CD4-positive, alpha-beta T cell (primary cell): ENCODE data around the gene DCAF15. TPM values are rescaled to one million over a fixed set of nuclear protein-coding genes. Genes with fewer than 3 reads are reported as not detected.

ENCODE experiments used
- ATAC-seq: fragments of 200-7000 bp; cut with Tn5 transposase; one replicate; pipeline ENCODE4 v1.10.0; 2022; ENCODE audit warnings: mild to moderate bottlenecking; ENCODE audit not compliant: poor library complexity
- CTCF ChIA-PET: fragments of 350-600 bp; sonication (Branson Sonifier 250); formaldehyde crosslinking; loops from one replicate; lab custom pipeline; 2021; ENCODE audit warnings: antibody characterized with exemption, inconsistent platforms; lab: Charles Lee
- POLR2A ChIA-PET: fragments of 350-600 bp; sonication (Branson Sonifier 250); formaldehyde crosslinking; loops from one replicate; lab custom pipeline; 2021; ENCODE audit warnings: antibody characterized with exemption, inconsistent platforms; lab: Charles Lee
- DNase-seq, 14 experiments: peaks; one replicate each; pipeline ENCODE4 v3.0.0-alpha.2; 2013 to 2020; ENCODE audit warnings: mixed read lengths in 2 of 14
- H3K27ac ChIP-seq, 2 donors: one replicate each; pipeline versions ENCODE4 v1.5.1 to v1.7.0; 2013; ENCODE audit warnings: low read length in 2 of 2, low read depth in 1 of 2, mild to moderate bottlenecking in 1 of 2
- H3K27me3 ChIP-seq, 2 experiments: 1 replicate in 1 of 2; 2 replicates in 1 of 2; pipeline versions ENCODE4 v1.6.1 to v1.7.0; 2013; ENCODE audit warnings: low read length in 2 of 2, control low read depth in 1 of 2, mild to moderate bottlenecking in 1 of 2, moderate library complexity in 1 of 2; ENCODE audit not compliant: insufficient read depth in 2 of 2, control insufficient read depth in 1 of 2
- H3K36me3 ChIP-seq: one replicate; pipeline ENCODE4 v1.6.1; 2013; ENCODE audit warnings: low read length, control low read depth; ENCODE audit not compliant: insufficient read depth
- H3K4me1 ChIP-seq: one replicate; pipeline ENCODE4 v1.6.1; 2013; ENCODE audit warnings: low read length, control low read depth; ENCODE audit not compliant: insufficient read depth
- H3K4me3 ChIP-seq: one replicate; pipeline ENCODE4 v1.5.1; 2013; ENCODE audit warnings: mild to moderate bottlenecking, low read length, moderate library complexity
- H3K9me3 ChIP-seq, 2 experiments: 1 replicate in 1 of 2; 2 replicates in 1 of 2; pipeline versions ENCODE4 v1.6.1 to v1.7.0; 2013; ENCODE audit warnings: low read length in 2 of 2, mild to moderate bottlenecking in 2 of 2, control low read depth in 1 of 2, moderate library complexity in 1 of 2; ENCODE audit not compliant: control insufficient read depth in 1 of 2, insufficient read depth in 1 of 2
- H3K27ac Mint-ChIP-seq: one replicate; pipeline ENCODE4 v1.8.0; 2020; ENCODE audit warnings: mixed read lengths
- H3K27me3 Mint-ChIP-seq: one replicate; pipeline ENCODE4 v1.8.0; 2021; ENCODE audit warnings: mixed read lengths
- H3K36me3 Mint-ChIP-seq: one replicate; pipeline ENCODE4 v1.8.0; 2021; ENCODE audit warnings: low read depth, mixed read lengths
- H3K4me1 Mint-ChIP-seq: one replicate; pipeline ENCODE4 v1.8.0; 2021; ENCODE audit warnings: low read depth, mixed read lengths
- H3K4me3 Mint-ChIP-seq: one replicate; pipeline ENCODE4 v1.8.0; 2020; ENCODE audit warnings: mild to moderate bottlenecking, mixed read lengths
- H3K9me3 Mint-ChIP-seq: one replicate; pipeline ENCODE4 v1.8.0; 2020; ENCODE audit warnings: mixed read lengths
- CTCF ChIP-seq: fragments of 200-600 bp; IDR thresholded peaks from one replicate; pipeline ENCODE4 v1.8.0; 2022; ENCODE audit warnings: antibody characterized with exemption, mild to moderate bottlenecking
- intact Hi-C, 2 experiments: fragments of 100-400 bp; cut with DNase I in 1 of 2; cut with micrococcal nuclease in 1 of 2; formaldehyde crosslinking; loops; one replicate each; pipeline versions ENCODE4 v1.15.1 to v1.9.0; 2023 to 2025; cut with DNase I, micrococcal nuclease
- total RNA-seq, 174 experiments: library from RNA in 2 of 174; stranded (reverse) in 2 of 174; gene quantifications; one replicate each; pipeline ENCODE4 v1.2.3 and lab custom pipeline; 2021 to 2026

Gene DCAF15
- total RNA-seq, 2 experiments from 2014 or later: 84.9 to 85.0 TPM

GRCh38 chr19:13993590-13994300, 41.4 kb downstream of the DCAF15 start:
- H3K4me3 ChIP-seq: no peak overlapping the region
- peaks cover 50% of the 10 kb centered on the region for H3K36me3 ChIP-seq
- CTCF ChIA-PET: interaction anchor here (0.9 kb wide), 1 partner anchor 38 kb away, joined by 3 read pairs; the partner anchor contains the start of gene IL27RA
- Mint-ChIP-seq H3K27ac (no peak overlapping the region), H3K9me3 (no peaks in the 10 kb centered on the region), H3K27me3 (no peaks in the 10 kb centered on the region), H3K4me1 (peaks cover 29% of the 10 kb centered on the region), H3K36me3 (peaks cover 45% of the 10 kb centered on the region), H3K4me3 (no peak overlapping the region)
- H3K27ac ChIP-seq: no peak overlapping the region
- ATAC-seq (no peak), DNase-seq (no peak)
- POLR2A ChIA-PET: interaction anchor here (0.7 kb wide), 1 partner anchor 8 kb away, joined by 3 read pairs; no protein-coding TSS in a partner anchor
- no peaks in the 10 kb centered on the region for H3K27me3 ChIP-seq
- intact Hi-C loops: no loop called here
- no peaks in the 10 kb centered on the region for H3K9me3 ChIP-seq
- peaks cover 59% of the 10 kb centered on the region for H3K4me1 ChIP-seq
- TF ChIP-seq CTCF: no peak

GRCh38 chr19:13995017-13995728, 42.9 kb downstream of the DCAF15 start:
- intact Hi-C loops: no loop called here
- Histone ChIP-seq H3K4me1 (peaks cover 52% of the 10 kb centered on the region), H3K27ac (no peak overlapping the region), H3K27me3 (no peaks in the 10 kb centered on the region), H3K36me3 (peaks cover 46% of the 10 kb centered on the region), H3K9me3 (no peaks in the 10 kb centered on the region), H3K4me3 (no peak overlapping the region)
- no peak for TF ChIP-seq CTCF
- POLR2A ChIA-PET: interaction anchor here (0.7 to 0.9 kb wide), 2 partner anchors 11 to 21 kb away, joined by 3 to 4 read pairs; partner anchors contain the start of gene RFX1
- Mint-ChIP-seq H3K4me1 (peaks cover 24% of the 10 kb centered on the region), H3K27me3 (no peaks in the 10 kb centered on the region), H3K36me3 (peaks cover 33% of the 10 kb centered on the region), H3K27ac (no peak overlapping the region), H3K9me3 (no peaks in the 10 kb centered on the region), H3K4me3 (no peak overlapping the region)
- no peak for DNase-seq
- CTCF ChIA-PET: interaction anchor here (0.6 kb wide), 2 partner anchors 17 to 780 kb away, joined by 3 read pairs; no protein-coding TSS in a partner anchor
- no peak for ATAC-seq

GRCh38 chr19:13995878-13996765, 43.8 kb downstream of the DCAF15 start:
- TF ChIP-seq CTCF: no peak
- Mint-ChIP-seq H3K27me3 (no peaks in the 10 kb centered on the region), H3K4me3 (no peak overlapping the region), H3K27ac (no peak overlapping the region), H3K36me3 (peaks cover 30% of the 10 kb centered on the region), H3K9me3 (no peaks in the 10 kb centered on the region), H3K4me1 (peaks cover 29% of the 10 kb centered on the region)
- H3K4me3 ChIP-seq: no peak overlapping the region
- peaks cover 56% of the 10 kb centered on the region for H3K4me1 ChIP-seq
- intact Hi-C loops: no loop called here
- H3K27me3 ChIP-seq: no peaks in the 10 kb centered on the region
- POLR2A ChIA-PET: no interaction called here
- no peak overlapping the region for H3K27ac ChIP-seq
- H3K9me3 ChIP-seq: no peaks in the 10 kb centered on the region
- CTCF ChIA-PET: no interaction called here
- peaks cover 43% of the 10 kb centered on the region for H3K36me3 ChIP-seq
- DNase-seq: no peak
- ATAC-seq: no peak
